Measurements from ENCODE around the gene UBR3.
"Not testable (repeated sequence)": the region's sequence is repeated elsewhere in the genome, so short reads cannot be mapped to it uniquely, and the experiment has no call there.

Gene UBR3

DNA sequence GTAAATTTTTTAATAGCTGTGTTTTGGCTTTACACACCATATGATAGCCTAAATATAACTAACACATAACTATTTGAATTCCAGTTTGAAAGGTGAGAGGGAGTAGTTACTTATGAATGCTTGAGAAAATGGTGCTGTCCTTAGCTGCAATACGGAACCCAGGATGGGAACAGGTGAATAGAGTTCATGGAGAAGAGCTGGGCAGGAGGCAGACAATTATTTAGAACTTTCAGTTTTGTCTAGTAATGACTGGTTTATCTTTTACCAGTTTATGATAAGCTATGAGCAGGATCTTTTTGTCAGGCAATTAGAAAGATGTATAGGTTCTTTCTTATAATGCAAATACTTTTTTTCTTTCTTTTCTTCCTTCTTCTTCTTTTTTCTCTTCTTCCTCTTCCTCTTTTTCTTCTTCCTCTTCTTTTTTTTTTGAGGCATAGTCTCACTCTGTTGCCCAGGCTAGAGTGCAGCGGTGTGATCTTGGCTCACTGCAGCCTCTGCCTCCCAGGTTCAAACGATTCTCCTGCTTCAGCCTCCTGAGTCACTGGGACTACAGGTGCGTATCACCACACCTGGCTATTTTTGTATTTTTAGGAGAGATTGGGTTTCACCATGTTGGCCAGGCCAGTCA lies 25.9 kb downstream of the UBR3 start:
- no peaks in the 10 kb centered on the region for H3K9me3 ChIP-seq (ENCODE audit: insufficient read depth, low read depth, low read length)
- no peaks in the 10 kb centered on the region for H3K36me3 ChIP-seq (ENCODE audit: insufficient read depth, low read depth, low read length)
- H3K4me3 ChIP-seq (ENCODE audit: low read length), result no peak overlapping the region
- H3K27me3 ChIP-seq (ENCODE audit: insufficient read depth, low read length), result no peaks in the 10 kb centered on the region
- H3K4me1 ChIP-seq (ENCODE audit: insufficient read depth, low read length), result no peaks in the 10 kb centered on the region
- no peak overlapping the region for H3K9ac ChIP-seq (ENCODE audit: low read depth, low read length)
- H3K27ac ChIP-seq (ENCODE audit: low read length), result no peak overlapping the region

GRCh38 chr2:169855281-169856258 lies 28.3 kb downstream of the UBR3 start:
- not testable (repeated sequence) for H3K27ac ChIP-seq (ENCODE audit: low read length); H3K9ac ChIP-seq (ENCODE audit: low read depth, low read length); H3K27me3 ChIP-seq (ENCODE audit: insufficient read depth, low read length); H3K4me3 ChIP-seq (ENCODE audit: low read length); H3K4me1 ChIP-seq (ENCODE audit: insufficient read depth, low read length); H3K9me3 ChIP-seq (ENCODE audit: insufficient read depth, low read depth, low read length); H3K36me3 ChIP-seq (ENCODE audit: insufficient read depth, low read depth, low read length)

GRCh38 chr2:169859423-169859822 lies 32.2 kb downstream of the UBR3 start:
- Histone ChIP-seq H3K4me3 (ENCODE audit: low read length) (no peak overlapping the region), H3K27ac (ENCODE audit: low read length) (no peak overlapping the region), H3K9ac (ENCODE audit: low read depth, low read length) (no peak overlapping the region), H3K9me3 (ENCODE audit: insufficient read depth, low read depth, low read length) (no peaks in the 10 kb centered on the region), H3K4me1 (ENCODE audit: insufficient read depth, low read length) (peaks cover 13% of the 10 kb centered on the region; the same call in 1 of the 2 replicates), H3K36me3 (ENCODE audit: insufficient read depth, low read depth, low read length) (no peaks in the 10 kb centered on the region), H3K27me3 (ENCODE audit: insufficient read depth, low read length) (no peaks in the 10 kb centered on the region)

DNA sequence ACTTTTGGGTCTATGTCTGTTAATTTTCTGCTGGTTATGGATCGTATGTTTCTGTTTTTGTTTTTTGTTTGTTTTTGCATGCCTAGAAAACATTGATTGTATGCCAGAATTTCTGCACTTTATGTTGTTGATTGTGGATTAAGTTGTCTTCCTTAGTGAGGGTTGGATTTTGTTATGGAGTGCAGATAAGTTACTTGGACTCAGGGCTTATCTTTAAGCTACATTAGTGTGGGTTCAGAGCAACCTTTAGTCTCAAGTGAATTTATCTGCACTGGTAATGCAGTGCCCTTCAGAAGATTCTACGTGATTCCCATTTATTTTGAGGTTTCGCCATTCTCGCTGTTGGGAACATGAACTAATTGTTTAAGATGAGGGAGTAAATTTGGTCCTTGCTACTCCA lies 32.9 kb downstream of the UBR3 start:
- H3K4me3 ChIP-seq (ENCODE audit: low read length), result no peak overlapping the region
- H3K9me3 ChIP-seq (ENCODE audit: insufficient read depth, low read depth, low read length), result no peaks in the 10 kb centered on the region
- H3K27ac ChIP-seq (ENCODE audit: low read length), result no peak overlapping the region
- H3K4me1 ChIP-seq (ENCODE audit: insufficient read depth, low read length), result peaks cover 13% of the 10 kb centered on the region; the same call in 1 of the 2 replicates
- no peaks in the 10 kb centered on the region for H3K36me3 ChIP-seq (ENCODE audit: insufficient read depth, low read depth, low read length)
- H3K9ac ChIP-seq (ENCODE audit: low read depth, low read length), result no peak overlapping the region
- no peaks in the 10 kb centered on the region for H3K27me3 ChIP-seq (ENCODE audit: insufficient read depth, low read length)

- Histone ChIP-seq H3K9me3 (ENCODE audit: insufficient read depth, low read depth, low read length) (no peaks in the 10 kb centered on the region), H3K36me3 (ENCODE audit: insufficient read depth, low read depth, low read length) (no peaks in the 10 kb centered on the region), H3K9ac (ENCODE audit: low read depth, low read length) (no peak overlapping the region), H3K4me3 (ENCODE audit: low read length) (no peak overlapping the region), H3K4me1 (ENCODE audit: insufficient read depth, low read length) (peaks cover 18% of the 10 kb centered on the region; the same call in 1 of the 2 replicates), H3K27me3 (ENCODE audit: insufficient read depth, low read length) (no peaks in the 10 kb centered on the region), H3K27ac (ENCODE audit: low read length) (no peak overlapping the region)
Observed at GRCh38 chr2:169862816-169863215, 35.6 kb downstream of the UBR3 start.

DNA sequence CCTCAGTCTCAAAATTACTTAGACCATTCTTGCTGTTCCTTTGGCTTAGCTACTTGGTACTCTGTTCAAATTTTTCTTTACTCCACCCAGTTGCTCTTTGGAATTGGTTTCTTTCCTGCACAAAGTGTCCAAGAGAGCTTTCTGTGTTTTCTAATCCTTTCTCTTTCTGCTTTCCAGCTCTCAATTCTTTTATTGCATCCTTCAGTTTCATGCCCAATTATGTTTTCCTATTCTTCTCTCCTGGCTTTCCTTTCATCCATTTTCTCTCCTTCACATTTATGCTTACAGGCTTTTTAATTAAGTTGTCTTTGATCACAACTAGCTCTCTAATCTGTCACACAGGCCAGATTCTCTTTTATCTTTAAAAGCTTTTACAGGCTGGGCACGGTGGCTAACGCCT lies 38.2 kb downstream of the UBR3 start:
- H3K9ac ChIP-seq (ENCODE audit: low read depth, low read length), result no peak overlapping the region

DNA sequence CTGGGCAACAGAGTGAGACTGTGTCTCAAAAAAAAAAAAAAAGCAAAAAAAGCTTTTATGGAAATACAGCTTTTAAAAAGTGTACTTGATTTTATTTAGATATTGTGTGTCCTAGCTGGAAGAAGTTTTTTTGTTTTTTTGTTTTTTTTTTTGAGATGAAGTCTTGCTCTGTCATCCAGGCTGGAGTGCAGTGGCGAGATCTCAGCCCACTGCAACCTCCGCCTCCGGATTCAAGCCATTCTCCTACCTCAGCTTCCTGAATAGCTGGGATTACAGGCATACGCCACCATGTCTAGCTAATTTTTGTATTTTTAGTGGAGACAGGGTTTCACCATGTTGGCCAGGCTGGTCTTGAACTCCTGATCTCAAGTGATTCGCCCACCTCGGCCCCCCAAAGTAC lies 39.0 kb downstream of the UBR3 start:
- H3K36me3 ChIP-seq (ENCODE audit: insufficient read depth, low read depth, low read length); H3K27me3 ChIP-seq (ENCODE audit: insufficient read depth, low read length); H3K4me3 ChIP-seq (ENCODE audit: low read length); H3K27ac ChIP-seq (ENCODE audit: low read length); H3K9ac ChIP-seq (ENCODE audit: low read depth, low read length); H3K9me3 ChIP-seq (ENCODE audit: insufficient read depth, low read depth, low read length): not testable (repeated sequence)
- H3K4me1 ChIP-seq (ENCODE audit: insufficient read depth, low read length), result peaks cover 21% of the 10 kb centered on the region; the same call in 1 of the 2 replicates

More for the DNA sequence above, 38.2 kb downstream of the UBR3 start:
- Histone ChIP-seq H3K4me3 (ENCODE audit: low read length) (no peak overlapping the region), H3K27ac (ENCODE audit: low read length) (no peak overlapping the region), H3K27me3 (ENCODE audit: insufficient read depth, low read length) (no peaks in the 10 kb centered on the region), H3K9me3 (ENCODE audit: insufficient read depth, low read depth, low read length) (no peaks in the 10 kb centered on the region), H3K36me3 (ENCODE audit: insufficient read depth, low read depth, low read length) (no peaks in the 10 kb centered on the region), H3K4me1 (ENCODE audit: insufficient read depth, low read length) (peaks cover 21% of the 10 kb centered on the region; the same call in 1 of the 2 replicates)

- Histone ChIP-seq H3K27me3 (ENCODE audit: insufficient read depth, low read length) (no peaks in the 10 kb centered on the region), H3K9me3 (ENCODE audit: insufficient read depth, low read depth, low read length) (no peaks in the 10 kb centered on the region), H3K36me3 (ENCODE audit: insufficient read depth, low read depth, low read length) (no peaks in the 10 kb centered on the region), H3K9ac (ENCODE audit: low read depth, low read length) (no peak overlapping the region), H3K4me3 (ENCODE audit: low read length) (no peak overlapping the region), H3K4me1 (ENCODE audit: insufficient read depth, low read length) (peaks cover 19% of the 10 kb centered on the region; the same call in 1 of the 2 replicates), H3K27ac (ENCODE audit: low read length) (no peak overlapping the region)
Observed at GRCh38 chr2:169867579-169867978, 40.3 kb downstream of the UBR3 start.

GRCh38 chr2:169868951-169869350 lies 41.7 kb downstream of the UBR3 start:
- H3K4me3 ChIP-seq (ENCODE audit: low read length), result no peak overlapping the region
- no peak overlapping the region for H3K27ac ChIP-seq (ENCODE audit: low read length)
- H3K9me3 ChIP-seq (ENCODE audit: insufficient read depth, low read depth, low read length), result no peaks in the 10 kb centered on the region
- no peaks in the 10 kb centered on the region for H3K36me3 ChIP-seq (ENCODE audit: insufficient read depth, low read depth, low read length)
- H3K27me3 ChIP-seq (ENCODE audit: insufficient read depth, low read length), result no peaks in the 10 kb centered on the region
- no peak overlapping the region for H3K9ac ChIP-seq (ENCODE audit: low read depth, low read length)
- peaks cover 8% of the 10 kb centered on the region; the same call in 1 of the 2 replicates for H3K4me1 ChIP-seq (ENCODE audit: insufficient read depth, low read length)

DNA sequence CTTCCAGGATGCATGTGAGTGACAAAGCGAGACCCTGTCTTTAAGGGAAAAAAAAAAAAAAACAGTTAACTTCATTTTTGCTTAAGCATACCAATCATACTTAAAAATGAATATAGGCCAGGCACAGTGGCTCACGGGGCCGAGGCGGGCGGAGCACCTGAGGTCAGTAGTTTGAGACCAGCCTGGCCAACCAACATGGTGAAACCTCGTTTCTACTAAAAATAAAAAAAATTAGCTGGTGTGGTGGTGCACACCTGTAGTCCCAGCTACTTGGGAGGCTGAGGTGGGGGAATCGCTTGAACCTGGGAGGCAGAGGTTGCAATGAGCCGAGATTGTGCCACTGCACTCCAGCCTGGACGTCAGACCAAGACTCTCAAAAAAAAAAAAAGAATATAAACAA lies 44.1 kb downstream of the UBR3 start:
- H3K27me3 ChIP-seq (ENCODE audit: insufficient read depth, low read length); H3K4me3 ChIP-seq (ENCODE audit: low read length); H3K9me3 ChIP-seq (ENCODE audit: insufficient read depth, low read depth, low read length); H3K9ac ChIP-seq (ENCODE audit: low read depth, low read length); H3K36me3 ChIP-seq (ENCODE audit: insufficient read depth, low read depth, low read length); H3K4me1 ChIP-seq (ENCODE audit: insufficient read depth, low read length); H3K27ac ChIP-seq (ENCODE audit: low read length): not testable (repeated sequence)

DNA sequence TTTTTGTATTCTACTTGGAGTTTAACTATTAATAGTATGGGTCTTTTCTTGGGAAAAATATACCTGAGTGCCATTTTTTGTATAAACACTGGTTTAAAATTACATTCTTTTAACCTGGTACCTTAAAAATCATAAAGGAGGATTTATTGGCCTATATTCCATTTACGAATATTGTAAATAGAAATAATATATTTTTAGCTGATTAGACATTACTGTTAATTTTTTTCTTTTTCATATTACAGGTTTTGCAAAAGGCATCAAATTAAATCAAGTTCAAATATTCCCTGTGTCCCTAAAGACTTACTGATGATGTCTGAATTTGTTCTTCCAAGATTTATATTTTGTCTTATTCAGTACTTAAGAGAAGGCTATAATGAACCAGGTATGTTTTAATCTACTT lies 44.7 kb downstream of the UBR3 start:
- no peaks in the 10 kb centered on the region for H3K9me3 ChIP-seq (ENCODE audit: insufficient read depth, low read depth, low read length)
- no peak overlapping the region for H3K4me3 ChIP-seq (ENCODE audit: low read length)
- no peaks in the 10 kb centered on the region for H3K27me3 ChIP-seq (ENCODE audit: insufficient read depth, low read length)
- H3K9ac ChIP-seq (ENCODE audit: low read depth, low read length), result no peak overlapping the region
- H3K36me3 ChIP-seq (ENCODE audit: insufficient read depth, low read depth, low read length), result no peaks in the 10 kb centered on the region
- H3K4me1 ChIP-seq (ENCODE audit: insufficient read depth, low read length), result peaks cover 8% of the 10 kb centered on the region; the same call in 1 of the 2 replicates
- H3K27ac ChIP-seq (ENCODE audit: low read length), result no peak overlapping the region

DNA sequence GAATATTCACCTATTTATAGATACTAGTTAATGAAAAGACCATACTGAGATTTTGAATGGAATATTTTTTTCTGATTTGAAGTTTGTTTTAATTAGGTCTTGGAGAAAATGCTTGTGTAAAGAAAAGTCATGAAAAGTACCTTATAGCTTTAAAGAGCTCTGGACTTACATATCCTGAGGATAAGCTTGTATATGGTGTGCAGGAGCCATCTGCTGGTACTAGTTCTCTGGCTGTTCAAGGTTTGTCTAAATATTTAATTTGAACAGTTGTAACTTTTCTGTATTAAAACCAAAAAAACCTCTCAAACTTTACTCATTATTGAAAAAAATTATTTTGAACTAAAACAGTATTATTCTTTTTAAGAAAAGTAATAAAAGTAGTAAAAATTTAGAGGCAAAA lies 50.1 kb downstream of the UBR3 start:
- 0 out of 2 replicates have a peak, but pooled peaks cover 9% of the 10 kb centered on the region for H3K36me3 ChIP-seq (ENCODE audit: insufficient read depth, low read depth, low read length)
- H3K9ac ChIP-seq (ENCODE audit: low read depth, low read length), result no peak overlapping the region
- no peaks in the 10 kb centered on the region for H3K9me3 ChIP-seq (ENCODE audit: insufficient read depth, low read depth, low read length)
- H3K27ac ChIP-seq (ENCODE audit: low read length), result no peak overlapping the region
- H3K4me1 ChIP-seq (ENCODE audit: insufficient read depth, low read length), result no peaks in the 10 kb centered on the region
- no peaks in the 10 kb centered on the region for H3K27me3 ChIP-seq (ENCODE audit: insufficient read depth, low read length)
- H3K4me3 ChIP-seq (ENCODE audit: low read length), result no peak overlapping the region

Measured in iPS-20b (cell line).